ENCODE data around the gene HLTF. TPM values are rescaled to one million over a fixed set of nuclear protein-coding genes. Genes with fewer than 3 reads are reported as not detected.
"Not testable (repeated sequence)": the region's sequence is repeated elsewhere in the genome, so short reads cannot be mapped to it uniquely, and the experiment has no call there.

The HLTF gene
- total RNA-seq, 1 donor from 2014 or later, result 12.9 TPM

GRCh38 chr3:149114458-149114857 lies 28.1 kb upstream of the HLTF start:
- DNase-seq (ENCODE audit: low read depth) (no peak), FAIRE-seq (no peak)
- Histone ChIP-seq H3K27me3 (ENCODE audit: control insufficient read depth, insufficient read depth, low read length) (no peaks in the 10 kb centered on the region), H3K4me3 (ENCODE audit: low read depth, low read length) (no peak overlapping the region), H3K36me3 (ENCODE audit: control insufficient read depth, insufficient read depth, low read length) (no peaks in the 10 kb centered on the region)
- no peak for TF ChIP-seq CTCF (IDR thresholded peaks at IDR 0.05; ENCODE audit: insufficient read depth, low read length, severe bottlenecking)

- no peak for TF ChIP-seq CTCF (IDR thresholded peaks at IDR 0.05; ENCODE audit: insufficient read depth, low read length, severe bottlenecking)
- FAIRE-seq, result no peak
- Histone ChIP-seq H3K27me3 (ENCODE audit: control insufficient read depth, insufficient read depth, low read length) (no peaks in the 10 kb centered on the region), H3K36me3 (ENCODE audit: control insufficient read depth, insufficient read depth, low read length) (no peaks in the 10 kb centered on the region), H3K4me3 (ENCODE audit: low read depth, low read length) (no peak overlapping the region)
- DNase-seq (ENCODE audit: low read depth), result no peak
These were observed 18.2 kb upstream of the HLTF start for GRCh38 chr3:149104484-149104883.

- no peaks in the 10 kb centered on the region for H3K27me3 ChIP-seq (ENCODE audit: control insufficient read depth, insufficient read depth, low read length)
- H3K36me3 ChIP-seq (ENCODE audit: control insufficient read depth, insufficient read depth, low read length), result no peaks in the 10 kb centered on the region
- no peak for DNase-seq (ENCODE audit: low read depth)
- H3K4me3 ChIP-seq (ENCODE audit: low read depth, low read length), result no peak overlapping the region
- FAIRE-seq, result no peak
- TF ChIP-seq CTCF (IDR thresholded peaks at IDR 0.05; ENCODE audit: insufficient read depth, low read length, severe bottlenecking), result no peak
These were observed 15.3 kb upstream of the HLTF start for GRCh38 chr3:149101641-149102040.

GRCh38 chr3:149101154-149101553 lies 14.8 kb upstream of the HLTF start:
- H3K36me3 ChIP-seq (ENCODE audit: control insufficient read depth, insufficient read depth, low read length), result no peaks in the 10 kb centered on the region
- DNase-seq (ENCODE audit: low read depth) (no peak), FAIRE-seq (no peak)
- no peak overlapping the region for H3K4me3 ChIP-seq (ENCODE audit: low read depth, low read length)
- no peak for TF ChIP-seq CTCF (IDR thresholded peaks at IDR 0.05; ENCODE audit: insufficient read depth, low read length, severe bottlenecking)
- no peaks in the 10 kb centered on the region for H3K27me3 ChIP-seq (ENCODE audit: control insufficient read depth, insufficient read depth, low read length)

GRCh38 chr3:149097987-149098386 lies 11.7 kb upstream of the HLTF start:
- FAIRE-seq; H3K4me3 ChIP-seq (ENCODE audit: low read depth, low read length); H3K27me3 ChIP-seq (ENCODE audit: control insufficient read depth, insufficient read depth, low read length); DNase-seq (ENCODE audit: low read depth); H3K36me3 ChIP-seq (ENCODE audit: control insufficient read depth, insufficient read depth, low read length): not testable (repeated sequence)

- H3K36me3 ChIP-seq (ENCODE audit: control insufficient read depth, insufficient read depth, low read length), result no peaks in the 10 kb centered on the region
- DNase-seq (ENCODE audit: low read depth) (no peak), FAIRE-seq (no peak)
- no peak for TF ChIP-seq CTCF (IDR thresholded peaks at IDR 0.05; ENCODE audit: insufficient read depth, low read length, severe bottlenecking)
- no peak overlapping the region for H3K4me3 ChIP-seq (ENCODE audit: low read depth, low read length)
- H3K27me3 ChIP-seq (ENCODE audit: control insufficient read depth, insufficient read depth, low read length), result no peaks in the 10 kb centered on the region
These were observed 9.2 kb upstream of the HLTF start for GRCh38 chr3:149095487-149095886.

All from bronchial epithelial cell (primary cell).